ENCODE results near the gene KAZALD1. TPM values are rescaled to one million over a fixed set of nuclear protein-coding genes. Genes with fewer than 3 reads are reported as not detected.

KAZALD1 gene
- total RNA-seq, 6 donors from 2014 or later: 3.8 to 11.9 (median 9.8) TPM

DNA sequence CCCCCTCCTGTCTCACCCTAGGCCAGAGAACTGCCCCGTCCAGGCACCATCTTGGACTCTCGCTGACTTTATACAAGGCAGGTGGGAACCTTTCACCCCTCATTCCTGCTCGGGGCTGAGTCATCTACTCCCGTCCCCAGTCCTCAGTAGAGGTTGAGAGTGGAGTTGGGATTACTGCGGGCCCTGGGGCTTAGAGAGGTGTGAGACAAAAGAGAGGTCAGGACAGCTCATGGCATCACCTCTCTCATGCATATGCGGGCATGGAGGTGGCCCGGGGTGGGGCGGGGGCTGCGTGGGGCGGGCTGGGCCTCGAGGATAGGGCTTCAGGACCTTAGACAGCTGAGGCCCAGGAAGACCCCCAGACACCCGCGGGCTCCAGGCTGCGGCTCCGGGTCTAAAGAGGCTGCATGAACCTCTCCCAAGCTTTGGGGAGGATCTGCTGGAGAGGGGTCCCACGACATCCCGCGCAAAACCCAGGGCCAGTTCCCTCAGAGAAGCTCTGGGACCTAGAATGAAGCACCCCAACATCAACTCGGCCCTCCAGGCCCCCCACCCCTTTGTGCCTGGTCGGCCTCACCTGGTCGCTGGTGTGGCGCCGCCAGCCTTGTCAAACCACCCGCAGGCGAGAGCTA, 31.2 kb upstream of the KAZALD1 start:
- WGBS, 2 donors: 17 to 26% methylated on average over 9 to 10 of the region's 25 CpGs
- Histone ChIP-seq H3K9me3 (no peaks in the 10 kb centered on the region), H3K27ac (peak overlapping the region in 3 of 4 donors; percentile 93 to 99 (median 97)), H3K4me3 (peak overlapping the region in 3 of 4 donors; percentile 56 to 87 (median 85)), H3K36me3 (peaks cover 0 to 12% (median 10%) of the 10 kb centered on the region in 4 donors), H3K27me3 (no peaks in the 10 kb centered on the region), H3K4me1 (peaks cover 14 to 24% (median 21%) of the 10 kb centered on the region in 4 donors)
- DNase-seq: no peak
- ATAC-seq (ENCODE audit: low FRiP score in 2 of 2): no peak
- TF ChIP-seq POLR2AphosphoS5 (IDR thresholded peaks at IDR 0.05): no peak
- peak in 1 of 6 experiments; percentile 10 for TF ChIP-seq CTCF (IDR thresholded peaks at IDR 0.05)
- TF ChIP-seq POLR2A (IDR thresholded peaks at IDR 0.05): no peak
- no peak for TF ChIP-seq EP300 (IDR thresholded peaks at IDR 0.05)

GRCh38 chr10:101031128-101031795, 30.5 kb upstream of the KAZALD1 start, which contains the start of the genes PDZD7 and SFXN3:
PDZD7 (minus strand) TSS chr10:101031129; CDS start chr10:101030219, 910 bp downstream.
SFXN3 (plus strand) TSS chr10:101031234; CDS start chr10:101034695, 3,461 bp downstream.
- Histone ChIP-seq H3K36me3 (peaks cover 0 to 19% (median 16%) of the 10 kb centered on the region in 4 donors), H3K9me3 (no peaks in the 10 kb centered on the region), H3K27ac (peak within 1 kb of the TSS; percentile 93 to 99 (median 96)), H3K4me3 (peak within 1 kb of the TSS; percentile 56 to 87 (median 80)), H3K4me1 (peaks cover 14 to 24% (median 21%) of the 10 kb centered on the region in 4 donors), H3K27me3 (no peaks in the 10 kb centered on the region)
- TF ChIP-seq POLR2AphosphoS5 (IDR thresholded peaks at IDR 0.05) (peak; percentile 54 to 71), POLR2A (IDR thresholded peaks at IDR 0.05) (peak in 2 of 4 donors; percentile 58 to 79), EP300 (IDR thresholded peaks at IDR 0.05) (no peak), CTCF (IDR thresholded peaks at IDR 0.05) (no peak)
- ATAC-seq (ENCODE audit: low FRiP score in 2 of 2): peak; percentile 93 to 94
- peak; percentile 97 to 98 for DNase-seq
- WGBS, 2 donors: 0% methylated on average over 7 to 26 of the region's 38 CpGs

DNA sequence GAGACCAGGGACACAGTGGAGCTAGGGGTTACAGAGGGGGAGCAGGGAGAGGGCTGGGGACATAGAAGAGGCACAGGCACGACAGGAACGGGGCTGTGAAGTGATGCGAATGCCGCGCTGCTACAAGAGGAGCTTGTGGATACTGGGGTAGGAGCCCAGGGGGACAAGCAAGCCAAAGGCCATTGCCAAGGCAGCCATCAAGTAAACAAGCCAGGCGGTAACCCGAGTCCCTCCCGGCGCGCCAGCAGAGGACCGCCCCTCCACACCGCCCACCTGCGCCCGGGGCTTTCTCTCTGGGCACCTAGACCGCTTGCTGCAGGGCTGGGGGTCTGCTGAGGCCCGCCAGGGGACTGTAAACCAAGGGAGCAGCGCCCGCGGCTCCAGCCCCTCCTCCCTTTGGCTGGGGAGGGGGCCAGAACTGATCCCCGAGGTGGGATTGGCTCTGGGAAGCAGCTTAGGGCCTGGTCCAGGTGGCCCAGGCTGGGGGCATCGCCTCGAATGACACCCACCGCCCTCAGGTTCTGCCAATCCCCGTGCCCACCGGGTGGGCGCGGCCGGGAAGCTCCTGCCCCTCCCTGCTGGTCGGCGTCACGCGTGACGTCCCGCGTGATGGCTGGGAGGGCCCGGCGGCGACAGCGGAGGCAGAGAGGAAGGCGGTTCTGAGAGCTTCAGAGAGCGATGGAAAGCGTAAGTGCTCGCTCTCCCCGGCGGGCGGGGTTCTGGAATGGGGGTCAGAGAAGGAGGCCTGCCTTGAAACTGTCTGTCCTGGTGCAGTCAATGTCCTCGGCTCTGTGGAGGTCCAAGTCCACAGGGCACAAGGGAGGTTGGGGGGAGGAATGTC, 29.8 kb upstream of the KAZALD1 start:
- 0 to 2% methylated on average over 9 to 27 of the region's 47 CpGs for whole genome bisulfite sequencing, 2 donors
- Histone ChIP-seq H3K9me3 (no peaks in the 10 kb centered on the region), H3K4me3 (peak overlapping the region; percentile 56 to 87 (median 80)), H3K27me3 (no peaks in the 10 kb centered on the region), H3K36me3 (peaks cover 6 to 26% (median 24%) of the 10 kb centered on the region in 4 donors), H3K4me1 (peaks cover 14 to 24% (median 21%) of the 10 kb centered on the region in 4 donors), H3K27ac (peak overlapping the region; percentile 93 to 99 (median 96))
- ATAC-seq (ENCODE audit: low FRiP score in 2 of 2): peak; percentile 79 to 87
- peak; percentile 83 to 97 for DNase-seq
- TF ChIP-seq EP300 (IDR thresholded peaks at IDR 0.05): no peak
- TF ChIP-seq POLR2AphosphoS5 (IDR thresholded peaks at IDR 0.05): peak; percentile 73 to 78
- TF ChIP-seq POLR2A (IDR thresholded peaks at IDR 0.05): peak in 2 of 4 donors; percentile 54 to 79
- no peak for TF ChIP-seq CTCF (IDR thresholded peaks at IDR 0.05)

DNA sequence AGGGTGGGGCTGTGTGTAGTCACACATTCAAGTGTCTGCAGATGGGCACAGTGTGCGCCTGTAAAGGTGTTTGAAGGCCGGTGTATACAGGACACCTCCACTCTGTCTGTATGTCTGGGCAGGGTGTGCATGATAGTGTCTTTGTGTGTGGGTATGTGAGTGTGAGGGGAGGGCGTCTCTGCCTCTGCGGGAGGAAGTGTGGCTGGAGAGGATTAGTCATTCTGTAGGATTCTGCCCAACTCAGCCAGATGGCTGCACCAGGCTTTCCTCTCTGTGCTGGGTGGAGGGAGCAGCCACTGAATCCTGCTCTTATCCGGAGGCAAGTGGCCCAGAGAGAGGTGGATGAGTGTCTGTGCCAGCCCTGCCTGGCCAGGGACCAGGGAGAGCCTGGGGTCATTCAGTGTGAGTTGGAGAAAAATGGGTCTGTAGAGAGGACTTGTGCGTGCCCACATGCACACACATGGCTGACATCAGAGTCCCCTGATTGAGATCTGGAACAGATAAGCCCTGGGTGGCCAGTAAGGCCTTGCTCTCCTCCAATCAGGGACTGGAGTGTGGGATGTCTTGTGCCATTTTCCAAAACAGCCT, 29.1 kb upstream of the KAZALD1 start:
- 0 to 8% methylated on average over 5 to 6 of the region's 6 CpGs for WGBS, 2 donors
- peaks cover 14 to 24% (median 21%) of the 10 kb centered on the region in 4 donors for H3K4me1 ChIP-seq
- H3K4me3 ChIP-seq: peak overlapping the region; percentile 56 to 87 (median 80)
- DNase-seq: peak in 1 of 2 donors; percentile 73
- TF ChIP-seq POLR2A (IDR thresholded peaks at IDR 0.05) (no peak), CTCF (IDR thresholded peaks at IDR 0.05) (no peak), POLR2AphosphoS5 (IDR thresholded peaks at IDR 0.05) (no peak), EP300 (IDR thresholded peaks at IDR 0.05) (no peak)
- peak; percentile 67 to 81 for ATAC-seq (ENCODE audit: low FRiP score in 2 of 2)
- H3K36me3 ChIP-seq: peaks cover 13 to 33% (median 31%) of the 10 kb centered on the region in 4 donors
- no peaks in the 10 kb centered on the region for H3K9me3 ChIP-seq
- H3K27me3 ChIP-seq: no peaks in the 10 kb centered on the region
- peak overlapping the region; percentile 93 to 99 (median 96) for H3K27ac ChIP-seq
